SHP77 treated with DMSO at 0.1 percent for 48 hours (cell line): Measurements from ENCODE around the gene TOP3A.

ENCODE experiments used
- DNase-seq: peaks from one replicate; lab custom pipeline; 2025; lab: John Stamatoyannopoulos, UW

The TOP3A gene

GRCh38 chr17:18230288-18231141 is 84.3 kb downstream of the TOP3A start:
- DNase-seq, result no peak

GRCh38 chr17:18229771-18230170 is 85.0 kb downstream of the TOP3A start:
- no peak for DNase-seq

- DNase-seq, result no peak
Observed at GRCh38 chr17:18229254-18229653, 85.5 kb downstream of the TOP3A start.

GRCh38 chr17:18228176-18228682 is 86.6 kb downstream of the TOP3A start:
- no peak for DNase-seq

- DNase-seq, result no peak
Observed at GRCh38 chr17:18227635-18228034, 87.2 kb downstream of the TOP3A start.

GRCh38 chr17:18226284-18226945 is 88.4 kb downstream of the TOP3A start:
- no peak for DNase-seq

GRCh38 chr17:18225642-18226283 is 89.0 kb downstream of the TOP3A start:
- no peak for DNase-seq

- peak; percentile 95 for DNase-seq
Observed at GRCh38 chr17:18225121-18225641, 89.6 kb downstream of the TOP3A start, which contains the start of gene LLGL1. LLGL1 (plus strand) TSS chr17:18225635; CDS start chr17:18225683, 48 bp downstream.

GRCh38 chr17:18224387-18225120 is 90.2 kb downstream of the TOP3A start:
- no peak for DNase-seq

GRCh38 chr17:18224053-18224386 is 90.8 kb downstream of the TOP3A start:
- DNase-seq, result no peak
